WI38 (cell line): ENCODE results near the gene AFF1.

ENCODE experiments used
- H3K4me3 ChIP-seq: 2 replicates; pipeline ENCODE4 v1.5.1; 2011; ENCODE audit warnings: low read depth, mild to moderate bottlenecking, control low read depth, low read length
- CTCF ChIP-seq: IDR thresholded peaks from 2 replicates; pipeline ENCODE4 v1.5.1; 2012; ENCODE audit warnings: low read depth, mild to moderate bottlenecking, control low read depth, low read length

AFF1 gene

GRCh38 chr4:86934771-86935565, at the start of gene AFF1:
AFF1 (plus strand) TSS chr4:86935011; CDS start chr4:86948534, 13,523 bp downstream.
- H3K4me3 ChIP-seq: peak within 1 kb of the TSS; percentile 87
- TF ChIP-seq CTCF: peak; percentile 20; the same call in 1 of the 2 replicates

GRCh38 chr4:86890790-86891189, 44.0 kb upstream of the AFF1 start:
- no peak overlapping the region for H3K4me3 ChIP-seq
- TF ChIP-seq CTCF: no peak

GRCh38 chr4:86891762-86892635, 42.8 kb upstream of the AFF1 start, which contains the start of gene C4orf36:
C4orf36 (minus strand) TSS chr4:86892422; CDS start chr4:86891520, 902 bp downstream.
- peak within 1 kb of the TSS; percentile 70 for H3K4me3 ChIP-seq
- no peak for TF ChIP-seq CTCF

- H3K4me3 ChIP-seq: peak overlapping the region; percentile 70
- no peak for TF ChIP-seq CTCF
Observed at GRCh38 chr4:86892636-86892960, 42.2 kb upstream of the AFF1 start.

- TF ChIP-seq CTCF: no peak
- H3K4me3 ChIP-seq: no peak overlapping the region
Observed at GRCh38 chr4:86893136-86893535, 41.7 kb upstream of the AFF1 start.

- H3K4me3 ChIP-seq: no peak overlapping the region
- no peak for TF ChIP-seq CTCF
Observed at GRCh38 chr4:86894455-86894854, 40.4 kb upstream of the AFF1 start.
